Measurements from ENCODE around the gene KLHL30.
"Not testable (repeated sequence)": the region's sequence is repeated elsewhere in the genome, so short reads cannot be mapped to it uniquely, and the experiment has no call there.

Gene KLHL30

DNA sequence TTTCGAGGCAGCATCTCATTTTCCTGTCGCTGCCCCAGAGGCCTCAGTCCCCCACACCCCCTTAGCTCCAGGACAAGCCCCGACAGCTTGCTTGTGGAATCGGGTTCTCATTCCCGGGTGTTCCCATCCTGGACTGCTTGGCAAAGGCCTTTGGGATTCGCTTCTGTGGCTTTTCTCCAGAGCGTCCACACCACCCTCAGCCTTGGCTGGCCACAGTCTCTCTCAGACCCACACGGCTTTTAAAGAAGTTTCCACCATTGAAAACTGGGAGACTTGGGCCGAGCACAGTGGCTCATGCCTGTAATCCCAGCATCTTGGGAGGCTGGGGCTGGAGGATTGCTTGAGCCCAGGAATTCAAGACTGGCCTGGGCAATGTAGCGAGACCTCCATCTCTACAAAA lies 35.6 kb upstream of the KLHL30 start:
- DNase-seq (ENCODE audit: low read depth), result no peak

DNA sequence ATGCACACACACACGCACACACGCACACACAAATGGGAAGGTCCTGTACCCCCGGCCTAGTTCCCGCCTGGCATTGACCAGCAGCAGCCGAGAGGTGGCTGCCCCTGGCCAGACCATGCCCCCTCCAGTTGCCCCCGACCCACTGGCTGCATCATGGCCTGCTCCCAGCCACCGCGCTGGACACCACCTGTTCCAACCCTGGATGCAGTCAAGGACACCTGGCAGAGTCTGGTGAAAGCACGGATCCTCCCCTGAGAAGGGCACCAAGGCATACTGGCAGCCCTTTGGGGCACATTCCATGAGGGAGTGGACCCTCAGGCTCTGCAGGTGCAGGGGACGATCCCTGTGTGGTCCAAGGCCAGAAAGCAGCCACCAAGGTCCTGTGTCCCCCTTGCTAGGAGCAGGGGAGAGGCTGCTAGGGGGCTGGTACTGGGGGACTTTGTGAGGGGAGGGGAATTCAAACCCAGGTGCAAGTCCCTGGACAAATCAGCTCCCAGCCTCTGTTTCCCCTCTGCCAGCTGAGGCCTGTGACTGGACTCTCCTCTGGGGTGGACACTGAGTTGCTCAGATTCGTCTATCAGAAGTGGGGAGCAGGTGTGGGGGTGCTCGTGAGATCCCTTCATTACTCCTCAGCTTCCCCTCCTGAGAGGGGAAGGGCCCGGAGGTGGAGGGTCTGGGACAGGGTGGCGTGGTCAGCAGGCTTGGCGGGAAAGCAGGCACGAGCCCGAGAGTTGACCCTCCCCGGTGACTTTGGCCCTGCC lies 34.8 kb upstream of the KLHL30 start:
- DNase-seq (ENCODE audit: low read depth), result no peak

DNA sequence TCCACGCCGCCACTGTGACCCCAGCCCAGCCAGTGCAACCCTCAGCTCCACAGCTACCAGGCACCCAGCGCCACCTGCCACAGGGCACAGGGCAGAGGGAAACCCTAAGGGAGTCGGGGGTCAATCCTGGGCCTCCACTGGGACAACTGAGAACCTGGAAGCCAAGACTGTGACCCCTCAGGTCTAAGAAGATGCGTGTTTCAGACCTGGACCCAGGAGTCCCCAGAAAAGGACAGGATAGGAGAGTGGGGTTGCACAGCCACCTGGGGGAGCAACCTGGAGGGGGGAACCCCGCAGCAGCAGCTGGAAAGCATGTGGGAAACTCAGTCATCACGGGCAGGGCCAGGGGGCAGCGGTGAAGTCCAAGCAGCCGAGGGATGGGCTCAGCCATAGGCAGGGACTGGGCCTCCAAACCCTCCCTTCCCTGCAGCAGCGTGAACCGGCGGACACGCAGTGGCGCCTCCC lies 34.2 kb upstream of the KLHL30 start:
- no peak for DNase-seq (ENCODE audit: low read depth)

DNA sequence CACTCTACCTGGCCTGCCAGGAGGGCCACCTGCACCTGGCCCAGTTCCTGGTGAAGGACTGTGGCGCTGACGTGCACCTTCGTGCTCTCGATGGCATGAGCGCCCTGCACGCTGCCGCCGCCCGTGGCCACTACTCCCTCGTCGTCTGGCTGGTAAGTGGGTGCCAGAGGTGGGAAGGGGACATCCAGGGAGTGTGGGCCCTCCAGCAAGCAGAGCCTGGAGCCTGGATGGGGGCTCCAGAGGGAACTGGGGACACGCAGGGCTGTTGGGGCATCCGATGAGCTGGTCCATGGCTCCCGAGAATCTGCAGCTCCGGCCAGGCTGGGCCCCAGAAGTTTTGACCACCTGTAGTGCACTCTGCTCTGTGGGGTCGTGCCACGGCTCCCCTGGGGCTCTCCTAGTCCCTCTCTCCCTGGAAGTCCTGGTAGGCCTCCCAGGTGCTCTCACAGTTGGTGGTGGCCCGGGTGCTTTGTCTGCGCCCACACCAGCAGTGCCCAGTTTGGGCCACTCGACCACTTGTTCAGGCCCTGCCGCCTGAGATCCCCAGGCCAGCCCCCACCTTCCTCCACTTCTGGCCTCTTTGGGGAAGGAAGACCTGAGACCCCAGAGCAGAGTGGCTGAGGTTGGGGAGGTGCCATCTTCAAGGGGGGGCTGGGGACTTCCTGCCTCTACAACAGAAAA lies 33.6 kb upstream of the KLHL30 start:
- no peak for DNase-seq (ENCODE audit: low read depth)

DNA sequence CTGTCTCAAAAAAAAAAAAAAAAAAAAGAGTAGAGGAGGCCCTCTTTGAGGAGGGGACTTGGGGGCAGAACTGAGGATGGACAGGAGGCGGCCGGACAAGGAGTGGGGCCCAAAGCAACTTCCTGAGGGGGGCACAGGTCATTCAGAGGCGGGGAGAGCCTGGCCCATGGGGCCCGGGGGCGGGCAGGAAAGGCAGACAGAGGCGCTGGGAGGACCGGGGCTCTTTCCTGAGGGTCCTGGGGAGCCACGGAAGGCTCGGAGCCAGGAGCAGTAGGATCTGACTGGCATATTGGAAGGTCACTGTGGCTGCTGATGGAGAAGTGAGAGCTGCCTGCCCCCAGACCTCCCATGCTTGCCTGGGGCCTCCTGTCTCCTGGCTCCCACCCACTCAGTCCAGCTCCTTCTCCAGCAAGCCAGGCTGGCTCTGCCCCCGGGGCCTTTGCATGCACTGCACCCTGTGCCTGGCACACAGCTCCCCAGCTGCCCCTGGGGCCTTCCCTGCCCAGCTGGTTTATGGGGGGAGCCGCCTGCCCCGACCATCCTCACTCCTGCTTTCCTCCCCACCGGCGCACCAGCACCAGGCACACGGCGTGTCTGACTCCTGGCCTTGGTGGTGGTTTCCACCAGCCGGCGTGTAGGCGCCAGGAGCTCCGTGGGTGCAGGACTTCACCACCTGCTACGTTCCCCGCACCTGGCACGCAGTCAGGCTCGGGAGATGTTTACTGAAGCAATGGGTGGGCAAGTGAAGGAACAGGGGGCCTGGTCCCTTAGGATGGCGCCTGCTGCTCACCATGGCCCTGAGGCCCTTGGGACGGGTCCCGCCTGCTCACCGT lies 32.7 kb upstream of the KLHL30 start:
- no peak for DNase-seq (ENCODE audit: low read depth)

DNA sequence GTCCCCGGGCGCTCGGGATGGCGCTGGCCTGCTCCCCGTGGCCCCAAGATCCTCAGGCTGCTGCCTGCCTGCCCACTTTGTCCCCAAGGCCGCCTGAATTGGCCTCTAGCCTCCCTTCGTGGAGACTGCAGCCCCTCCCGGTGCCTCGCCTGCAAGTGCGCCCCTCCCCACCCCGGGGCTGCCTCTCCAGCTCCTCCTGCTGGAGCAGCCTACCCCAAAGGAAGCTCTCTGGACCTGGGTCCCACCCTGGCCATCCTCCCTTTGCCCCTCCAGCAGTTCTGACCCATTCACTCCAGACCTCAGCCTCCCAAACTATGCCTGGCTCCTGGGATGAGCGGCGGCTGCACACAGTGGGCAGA lies 32.1 kb upstream of the KLHL30 start:
- no peak for DNase-seq (ENCODE audit: low read depth)

DNA sequence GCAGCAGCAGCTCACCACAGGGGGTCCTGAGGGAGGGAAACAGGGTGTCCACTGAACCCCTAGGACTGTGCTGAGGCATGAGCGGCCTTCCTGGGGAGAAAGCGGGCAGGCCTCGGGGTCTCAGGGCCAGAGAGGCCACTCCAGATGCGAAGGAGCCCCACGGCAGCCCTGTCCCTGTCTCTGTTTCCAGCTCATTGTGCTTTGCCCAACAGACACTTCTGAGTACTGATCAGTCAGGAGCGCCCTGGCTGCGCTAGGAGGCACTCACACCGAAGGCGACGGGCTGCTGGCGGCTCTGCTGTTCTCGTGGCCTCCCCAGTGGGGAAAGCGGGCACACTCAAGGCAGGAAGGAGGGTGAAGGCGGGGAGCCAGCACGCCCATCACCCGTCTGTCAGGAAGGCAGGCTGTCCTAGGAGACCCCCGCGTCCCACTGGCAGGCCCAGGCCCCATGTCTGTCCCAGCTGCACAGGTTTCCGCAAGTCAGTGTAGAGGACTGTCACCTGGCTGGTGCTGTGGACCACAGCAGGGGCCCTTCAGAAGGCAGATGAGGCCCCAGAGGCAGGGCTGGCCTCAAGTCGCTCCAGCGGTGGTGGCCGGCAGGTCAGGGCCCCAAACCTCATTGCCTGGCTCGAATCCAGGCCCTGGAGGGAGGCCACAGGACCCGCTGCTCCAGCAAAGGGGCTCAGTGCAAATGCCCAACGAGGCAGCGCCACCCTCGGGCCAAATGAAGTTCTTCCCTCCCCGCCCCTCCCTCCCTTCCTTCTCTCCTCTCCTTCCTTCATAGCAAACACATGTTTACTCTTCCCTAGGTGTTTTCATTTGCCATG lies 31.6 kb upstream of the KLHL30 start:
- no peak for DNase-seq (ENCODE audit: low read depth)

DNA sequence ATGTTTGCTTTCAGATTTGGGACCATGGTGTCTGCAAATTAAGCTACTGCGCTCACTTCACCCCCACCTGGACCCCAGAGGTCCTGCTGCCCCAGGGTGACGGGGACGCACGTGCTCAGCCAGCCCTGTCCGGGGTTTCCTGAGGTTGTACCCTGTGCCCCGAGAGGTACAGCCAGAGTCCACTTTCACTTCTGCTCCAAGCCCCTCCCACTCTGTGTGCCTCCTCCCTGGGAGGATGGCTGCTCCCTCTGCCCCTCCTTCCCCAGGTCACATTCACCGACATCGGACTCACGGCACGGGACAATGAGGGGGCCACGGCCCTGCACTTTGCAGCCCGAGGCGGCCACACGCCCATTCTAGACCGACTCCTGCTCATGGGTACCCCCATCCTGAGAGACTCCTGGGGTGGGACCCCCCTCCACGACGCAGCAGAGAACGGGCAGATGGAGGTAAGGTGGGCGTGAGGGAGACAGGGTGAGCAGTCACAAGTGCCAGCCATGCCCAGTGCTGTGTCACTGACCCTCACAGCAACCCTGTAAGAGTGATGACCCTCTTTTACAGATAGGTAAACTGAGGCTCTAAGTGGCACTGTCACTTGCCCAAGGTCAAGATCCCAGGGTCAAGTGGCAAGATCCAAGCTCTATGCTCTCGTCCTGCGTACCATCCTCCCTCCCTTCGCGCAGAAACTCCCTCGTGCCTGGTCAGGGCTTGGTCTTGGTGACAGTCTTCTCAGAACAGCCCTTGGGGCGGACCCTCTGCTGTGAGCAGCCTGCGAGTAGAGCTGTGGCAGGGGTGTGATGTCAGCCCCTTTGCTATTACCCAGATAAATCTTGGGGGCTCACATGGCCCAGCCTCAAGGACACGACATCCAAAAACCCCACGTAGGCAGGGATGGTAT lies 30.7 kb upstream of the KLHL30 start:
- DNase-seq (ENCODE audit: low read depth), result no peak

DNA sequence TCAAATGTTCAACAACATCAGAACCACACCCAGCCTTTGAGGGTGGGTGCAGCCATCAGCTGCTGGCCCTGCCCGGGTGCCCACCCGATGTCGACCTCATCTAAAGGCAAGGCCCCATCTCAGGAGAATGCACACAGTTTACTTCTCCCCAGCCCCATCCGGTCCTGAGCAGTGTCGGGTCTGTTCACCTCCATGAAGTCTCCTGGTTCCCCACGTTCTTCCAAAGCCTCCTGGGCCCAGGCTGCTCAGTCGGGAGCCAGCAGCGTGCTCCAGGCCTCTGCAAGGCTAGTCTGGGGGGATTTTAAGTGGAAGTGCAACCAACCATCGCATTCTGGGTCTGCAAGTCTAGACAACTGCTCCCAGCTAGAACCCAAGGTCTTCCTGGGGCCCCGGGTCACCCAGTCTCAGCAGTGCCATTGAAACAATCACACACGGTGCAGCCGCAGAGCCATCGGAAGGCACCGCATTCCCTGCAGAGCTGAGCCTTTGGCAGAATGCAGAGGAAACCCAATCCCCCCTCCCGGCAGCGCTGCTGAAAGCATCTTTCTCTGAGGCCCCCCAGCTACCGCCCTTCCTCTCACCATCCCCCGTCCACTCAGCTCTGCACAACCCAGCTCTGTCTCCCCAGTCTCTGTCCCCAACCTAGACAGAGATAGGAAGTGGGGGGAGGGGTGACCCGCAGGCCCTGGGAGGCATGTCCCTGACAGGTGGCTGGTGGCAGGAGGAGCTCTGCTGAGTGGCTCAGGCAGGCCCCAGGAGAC lies 29.9 kb upstream of the KLHL30 start:
- no peak for DNase-seq (ENCODE audit: low read depth)

DNA sequence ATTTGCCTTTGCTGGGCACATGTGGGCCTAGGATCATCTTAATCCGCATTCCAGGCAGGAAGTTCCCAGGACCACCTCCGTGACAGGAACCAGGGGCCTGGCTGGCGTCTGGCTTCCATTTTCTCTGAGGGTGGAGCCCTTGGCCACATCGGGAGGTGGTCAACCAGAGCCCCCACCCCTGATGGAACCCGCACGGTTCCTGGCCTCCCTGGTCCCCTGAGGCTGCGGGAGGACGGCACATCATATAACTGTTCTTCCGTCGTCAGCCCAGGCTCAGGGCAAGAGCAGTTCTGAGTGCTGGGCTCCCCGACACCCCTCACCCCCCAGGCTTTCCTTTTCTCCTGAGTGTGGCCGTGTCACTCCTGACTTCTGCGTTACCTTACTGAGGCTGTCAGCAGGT lies 24.9 kb upstream of the KLHL30 start:
- DNase-seq (ENCODE audit: low read depth), result no peak

DNA sequence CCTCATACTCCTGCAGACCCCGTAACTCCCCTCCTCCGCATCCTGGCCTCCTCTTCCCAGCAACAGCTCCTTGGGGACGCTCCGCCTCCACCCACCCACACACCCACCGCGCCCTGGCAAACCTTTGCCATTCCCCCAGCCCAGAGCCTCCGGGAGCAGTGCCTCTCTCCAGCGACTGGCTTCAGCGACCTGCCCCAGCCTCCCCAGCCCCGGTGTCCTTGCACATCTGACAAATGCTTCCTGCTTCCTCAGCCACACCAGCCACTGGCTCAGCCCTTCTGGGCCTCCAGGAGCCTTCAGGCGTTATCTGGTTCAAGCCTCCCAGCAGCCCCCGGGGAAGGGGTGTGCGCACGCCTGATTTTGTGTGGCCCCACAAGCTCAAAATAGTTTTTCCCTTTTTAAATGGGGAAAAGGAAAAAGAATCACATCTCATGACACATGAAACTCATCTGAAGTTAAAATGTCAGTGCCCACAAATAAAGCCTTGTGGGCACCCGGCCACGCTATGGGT lies 24.1 kb upstream of the KLHL30 start:
- no peak for DNase-seq (ENCODE audit: low read depth)

DNA sequence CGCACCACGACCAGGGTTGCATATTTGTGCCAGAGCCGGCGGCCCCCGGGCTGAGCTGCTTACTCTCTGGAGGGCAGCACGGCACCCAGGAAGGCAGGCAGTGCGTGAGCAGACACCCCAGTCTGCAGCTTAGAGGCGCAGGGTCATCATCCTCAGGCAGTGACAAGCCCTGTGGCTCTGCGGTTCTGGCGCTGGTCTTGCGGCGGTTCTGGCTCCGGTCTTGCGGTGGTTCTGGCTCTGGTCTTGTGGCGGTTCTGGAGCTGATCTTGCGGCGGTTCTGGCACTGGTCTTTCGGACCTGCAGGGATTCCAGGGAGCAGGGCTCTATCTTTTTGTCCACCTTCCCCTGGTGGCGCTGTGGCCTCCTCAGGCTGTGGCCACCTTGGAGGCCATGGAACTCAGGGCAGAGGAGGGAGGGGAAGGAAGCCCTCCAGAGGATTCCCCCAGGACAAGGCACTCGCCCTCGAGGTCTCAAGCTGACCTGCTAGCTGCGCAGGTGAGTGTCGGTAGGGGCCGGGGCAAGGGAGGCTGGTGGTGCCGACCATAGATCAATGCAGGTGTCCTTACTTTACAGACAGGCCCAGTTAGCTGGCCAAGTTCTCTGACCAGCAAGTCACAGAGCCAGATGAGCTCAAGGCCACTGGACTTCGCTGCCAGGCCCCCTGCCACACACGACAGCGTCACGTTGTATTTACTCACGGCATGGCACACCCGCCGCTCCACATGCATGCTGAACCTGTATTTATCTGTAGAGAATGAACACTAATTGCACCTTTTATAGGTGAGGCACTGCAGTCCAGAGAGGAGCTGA lies 23.4 kb upstream of the KLHL30 start:
- DNase-seq (ENCODE audit: low read depth), result no peak

DNA sequence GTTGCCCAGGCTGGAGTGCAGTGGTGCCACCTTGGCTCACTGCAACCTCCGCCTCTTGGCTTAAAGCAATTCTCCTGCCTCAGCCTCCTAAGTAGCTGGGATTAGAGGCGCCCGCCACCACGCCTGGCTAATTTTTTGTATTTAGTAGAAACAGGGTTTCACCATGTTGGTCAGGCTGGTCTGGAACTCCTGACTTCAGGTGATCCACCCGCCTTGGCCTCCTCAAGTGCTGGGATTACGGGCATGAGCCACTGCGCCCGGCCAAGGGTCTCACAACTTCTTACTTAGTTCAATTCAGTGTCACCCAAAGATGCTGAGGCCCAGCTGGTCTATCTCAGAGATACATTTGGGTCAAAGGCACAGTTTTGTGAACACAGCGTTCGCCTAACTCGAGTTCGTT lies 22.8 kb upstream of the KLHL30 start:
- not testable (repeated sequence) for DNase-seq (ENCODE audit: low read depth)

DNA sequence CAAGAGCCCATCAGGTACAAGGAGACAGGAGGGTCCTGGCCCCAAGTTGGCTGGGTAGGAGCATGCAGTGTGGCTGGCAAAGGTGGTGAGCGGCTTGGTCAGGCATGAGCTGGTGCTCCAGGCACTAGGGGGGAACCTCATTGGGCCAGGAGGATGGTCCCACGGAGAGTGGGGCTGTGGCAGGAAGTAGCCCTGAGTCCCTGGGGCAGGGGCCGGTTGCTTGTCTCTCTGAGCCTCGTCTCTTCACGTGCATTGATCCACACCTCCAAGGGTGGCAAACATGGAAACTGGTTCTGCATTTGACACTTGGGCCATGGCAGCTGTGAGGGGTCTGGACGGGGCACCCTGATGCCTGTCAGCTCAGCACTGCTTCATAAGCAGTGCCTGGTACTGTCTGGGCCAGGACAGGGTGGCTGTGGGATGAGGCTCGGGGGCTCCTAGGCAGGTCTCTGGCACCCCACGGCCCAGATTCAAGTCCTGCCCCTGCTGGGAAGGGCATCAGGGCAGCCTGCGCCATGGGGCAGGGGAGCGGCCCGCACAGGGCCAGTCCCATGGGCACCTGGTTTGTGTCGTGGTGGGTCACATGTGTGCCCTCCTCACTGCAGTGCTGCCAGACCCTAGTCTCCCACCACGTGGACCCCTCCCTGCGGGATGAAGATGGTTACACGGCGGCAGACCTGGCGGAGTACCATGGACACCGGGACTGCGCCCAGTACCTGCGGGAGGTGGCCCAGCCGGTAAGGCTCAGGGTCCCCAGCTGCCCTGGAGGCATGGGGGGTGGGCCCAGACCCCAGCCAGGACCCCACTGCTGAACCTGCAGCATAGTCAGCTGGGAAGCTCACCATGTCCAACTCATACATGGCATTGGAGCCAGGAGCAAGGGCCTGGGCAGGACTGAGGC lies 21.9 kb upstream of the KLHL30 start:
- DNase-seq (ENCODE audit: low read depth), result no peak

DNA sequence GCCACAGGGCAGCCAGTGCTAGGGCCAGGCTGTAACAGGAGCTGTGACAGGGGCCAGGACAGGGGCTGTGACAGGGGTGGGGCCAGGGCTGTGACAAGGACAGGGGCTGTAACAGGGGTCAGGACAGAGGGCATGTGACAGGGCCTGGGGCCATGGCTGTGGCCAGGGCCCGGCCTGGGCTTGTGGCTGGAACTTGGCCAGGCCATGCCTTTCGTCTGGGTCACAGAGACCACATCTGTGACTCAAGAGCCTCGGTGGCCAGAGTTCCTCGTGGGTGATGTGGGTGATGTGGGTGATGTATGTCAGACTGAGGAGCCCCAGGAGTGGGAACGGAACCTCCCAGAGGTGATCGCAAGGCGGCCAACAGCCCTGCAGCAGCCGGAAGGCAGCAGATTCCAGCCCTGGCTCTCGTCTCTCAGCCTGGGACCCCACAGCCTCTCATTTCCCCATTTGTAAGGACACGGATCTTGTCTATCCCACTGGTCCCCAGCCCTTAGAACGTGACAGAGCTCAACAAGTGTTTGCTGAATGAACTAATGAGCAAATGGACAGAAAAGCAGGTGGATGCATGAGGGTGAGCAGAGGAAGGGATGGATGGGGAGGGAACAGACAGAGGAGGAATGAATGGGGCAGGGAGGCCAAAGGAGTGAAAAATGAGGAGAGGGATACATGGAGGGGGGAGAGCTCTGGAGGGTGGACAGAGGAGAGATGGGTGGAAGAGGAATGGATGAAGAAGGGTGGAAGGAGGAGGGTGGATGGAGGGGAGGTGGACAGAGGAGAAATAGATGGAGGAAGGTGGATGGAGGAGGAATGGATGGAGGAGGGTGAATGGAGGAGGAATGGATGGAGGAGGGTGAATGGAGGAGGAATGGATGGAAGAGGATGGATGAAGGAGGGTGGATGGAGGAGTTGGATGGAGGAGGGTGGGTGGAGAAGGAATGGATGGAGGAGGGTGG lies 21.0 kb upstream of the KLHL30 start:
- DNase-seq (ENCODE audit: low read depth), result no peak

DNA sequence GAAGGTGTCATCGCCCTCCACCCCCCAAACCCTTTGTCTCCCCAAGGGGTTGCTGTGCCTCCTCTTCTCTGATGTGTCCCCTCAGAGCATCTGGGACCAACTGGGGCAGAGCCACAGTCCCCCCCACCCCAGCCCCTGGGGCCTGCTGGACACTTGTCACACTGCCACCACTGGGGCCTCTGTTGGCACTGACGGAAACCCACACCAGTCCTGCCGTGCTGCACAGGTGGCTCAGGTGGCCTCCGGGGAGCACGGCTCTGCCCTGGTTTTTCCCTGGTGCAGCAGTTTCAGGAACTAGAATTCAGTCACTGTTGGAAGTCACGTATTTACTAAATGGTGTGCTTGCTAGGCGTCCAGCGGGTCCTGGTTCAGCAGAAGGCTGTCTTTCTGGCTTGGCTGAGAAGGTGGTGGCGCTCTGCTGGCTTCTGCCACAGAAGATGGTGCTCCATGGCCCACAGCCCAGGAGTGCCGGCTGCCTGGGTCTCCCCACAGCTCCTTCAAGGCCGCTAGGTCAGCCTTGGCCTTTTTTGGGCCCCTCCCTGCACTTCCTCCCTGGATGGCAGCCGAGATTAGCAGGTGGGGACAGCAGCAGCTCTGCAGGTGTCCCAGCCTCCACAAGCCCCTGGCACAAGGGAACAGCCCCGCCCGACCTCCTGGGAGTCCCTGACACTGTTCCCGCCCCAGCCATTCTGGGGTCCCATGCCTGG lies 18.6 kb upstream of the KLHL30 start:
- DNase-seq (ENCODE audit: low read depth), result no peak
